Psoas muscle (tissue), 8 donors: Measurements from ENCODE around the gene ORAI3. TPM values are rescaled to one million over a fixed set of nuclear protein-coding genes. Genes with fewer than 3 reads are reported as not detected.

ENCODE experiments used
- ATAC-seq, 4 donors: fragments of 200-7000 bp; cut with Tn5 transposase; one replicate each; pipeline ENCODE4 v1.9.1; 2020; ENCODE audit warnings: moderate library complexity in 3 of 4, mild to moderate bottlenecking in 2 of 4
- DNase-seq, 2 donors: peaks; one replicate each; pipeline ENCODE4 v3.0.0-alpha.2; 2020
- H3K27ac ChIP-seq: fragments of 200-600 bp; one replicate; pipeline ENCODE4 v1.8.0; 2022
- H3K27me3 ChIP-seq, 3 donors: fragments of 200-600 bp in 1 of 3; one replicate each; pipeline versions ENCODE4 v1.6.1 to v1.8.0; 2013 to 2022; ENCODE audit warnings: low read length in 2 of 3, mild to moderate bottlenecking in 2 of 3, moderate library complexity in 1 of 3; ENCODE audit not compliant: insufficient read depth in 3 of 3
- H3K36me3 ChIP-seq, 2 donors: fragments of 200-600 bp in 1 of 2; one replicate each; pipeline versions ENCODE4 v1.6.1 to v1.8.0; 2013 to 2022; ENCODE audit warnings: low read depth in 1 of 2, mild to moderate bottlenecking in 1 of 2, moderate library complexity in 1 of 2; ENCODE audit not compliant: insufficient read depth in 1 of 2
- H3K4me1 ChIP-seq: fragments of 200-600 bp; one replicate; pipeline ENCODE4 v1.8.0; 2022
- H3K4me3 ChIP-seq: fragments of 200-600 bp; one replicate; pipeline ENCODE4 v1.8.0; 2022; ENCODE audit warnings: mild to moderate bottlenecking
- H3K9me3 ChIP-seq: fragments of 200-600 bp; one replicate; pipeline ENCODE4 v1.8.0; 2022
- WGBS, 3 donors: extraction: QIAGEN DNeasy Blood & Tissue Kit; methylation state at CpG; one replicate each; pipeline versions ENCODE4 v1.1.6 to v1.1.7; 2013; 5-methylcytosine and 5-hydroxymethylcytosine counted together
- intact Hi-C, 2 donors: fragments of 100-400 bp; cut with DNase I; formaldehyde crosslinking; loops; one replicate each; pipeline versions ENCODE4 v1.11.0 to v1.14.2; 2022
- polyA plus RNA-seq, 3 donors: library from polyadenylated mRNA; stranded (reverse); fragments of 200-250 nt; gene quantifications; one replicate each; pipeline ENCODE4 v1.2.3, GENCODE V29; 2013
- total RNA-seq, 4 donors: library from RNA; stranded (reverse); fragmentation: NEBNext Ultra II Directional in 2 of 4; extraction: Animal tissue kit (Norgen Biotek cat#: 25700) in 2 of 4; gene quantifications; one replicate each; pipeline versions ENCODE4 v1.2.1 to v1.2.4, GENCODE V29; 2021 to 2023
- TF ChIP-seq, protein P1 (sequence below): fragments of 200-600 bp; IDR thresholded peaks from one replicate; pipeline ENCODE4 v1.8.0; 2022; ENCODE audit warnings: antibody characterized with exemption
- donor health status: healthy with polysubstance abuse.
- donor health status: DM: no; HTN: no; CAD: no; lungs with moderate emphysema.
- donor health status: Bipolar disorder and iron deficiency.
- donor health status: healthy.
- donor health status: DM: yes; HTN: yes; CAD: no.
- donor health status: DM: no; HTN: no; CAD: no.
- donor health status: DM: no; HTN: no; CAD: no.
- donor health status: DM: yes; HTN: yes; CAD: no.

ORAI3 gene
- total and polyA plus RNA-seq, 7 donors: 3.5 to 6.0 (median 5.2) TPM

DNA sequence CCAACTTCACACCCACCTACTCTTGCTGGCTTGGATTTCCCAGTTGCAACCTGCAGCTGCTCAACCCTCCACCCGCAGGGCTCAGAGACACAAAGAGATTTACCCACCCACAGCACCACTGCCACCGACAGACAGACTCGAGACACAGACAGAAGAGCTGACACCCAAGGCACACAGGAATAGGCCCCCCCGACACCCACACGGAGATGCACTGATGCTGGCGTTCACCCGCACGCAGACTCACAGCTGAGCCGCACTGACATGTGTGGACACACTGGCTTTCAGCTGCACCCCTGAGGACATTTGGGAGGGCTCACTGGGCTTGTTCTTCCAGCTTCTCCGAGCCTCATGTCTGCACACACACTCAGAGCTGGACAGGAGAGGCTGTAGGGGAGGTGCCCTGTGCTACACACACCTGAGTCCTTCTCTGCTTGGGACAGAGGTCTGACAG is 53.4 kb downstream of the ORAI3 start:
- intact Hi-C loops: no loop called here
- no peaks in the 10 kb centered on the region for H3K36me3 ChIP-seq
- no peak overlapping the region for H3K4me3 ChIP-seq
- H3K27me3 ChIP-seq: peaks cover 0 to 2% (median under 1%) of the 10 kb centered on the region in 3 donors
- no peak for DNase-seq
- no peak overlapping the region for H3K27ac ChIP-seq
- H3K4me1 ChIP-seq: peaks cover 6% of the 10 kb centered on the region
- H3K9me3 ChIP-seq: no peaks in the 10 kb centered on the region
- no peak for ATAC-seq
- WGBS, 3 donors: 52 to 60% (median 58%) methylated on average over 10 of the region's 10 CpGs
- TF ChIP-seq, protein P1, sequence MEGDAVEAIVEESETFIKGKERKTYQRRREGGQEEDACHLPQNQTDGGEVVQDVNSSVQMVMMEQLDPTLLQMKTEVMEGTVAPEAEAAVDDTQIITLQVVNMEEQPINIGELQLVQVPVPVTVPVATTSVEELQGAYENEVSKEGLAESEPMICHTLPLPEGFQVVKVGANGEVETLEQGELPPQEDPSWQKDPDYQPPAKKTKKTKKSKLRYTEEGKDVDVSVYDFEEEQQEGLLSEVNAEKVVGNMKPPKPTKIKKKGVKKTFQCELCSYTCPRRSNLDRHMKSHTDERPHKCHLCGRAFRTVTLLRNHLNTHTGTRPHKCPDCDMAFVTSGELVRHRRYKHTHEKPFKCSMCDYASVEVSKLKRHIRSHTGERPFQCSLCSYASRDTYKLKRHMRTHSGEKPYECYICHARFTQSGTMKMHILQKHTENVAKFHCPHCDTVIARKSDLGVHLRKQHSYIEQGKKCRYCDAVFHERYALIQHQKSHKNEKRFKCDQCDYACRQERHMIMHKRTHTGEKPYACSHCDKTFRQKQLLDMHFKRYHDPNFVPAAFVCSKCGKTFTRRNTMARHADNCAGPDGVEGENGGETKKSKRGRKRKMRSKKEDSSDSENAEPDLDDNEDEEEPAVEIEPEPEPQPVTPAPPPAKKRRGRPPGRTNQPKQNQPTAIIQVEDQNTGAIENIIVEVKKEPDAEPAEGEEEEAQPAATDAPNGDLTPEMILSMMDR: no peak

DNA sequence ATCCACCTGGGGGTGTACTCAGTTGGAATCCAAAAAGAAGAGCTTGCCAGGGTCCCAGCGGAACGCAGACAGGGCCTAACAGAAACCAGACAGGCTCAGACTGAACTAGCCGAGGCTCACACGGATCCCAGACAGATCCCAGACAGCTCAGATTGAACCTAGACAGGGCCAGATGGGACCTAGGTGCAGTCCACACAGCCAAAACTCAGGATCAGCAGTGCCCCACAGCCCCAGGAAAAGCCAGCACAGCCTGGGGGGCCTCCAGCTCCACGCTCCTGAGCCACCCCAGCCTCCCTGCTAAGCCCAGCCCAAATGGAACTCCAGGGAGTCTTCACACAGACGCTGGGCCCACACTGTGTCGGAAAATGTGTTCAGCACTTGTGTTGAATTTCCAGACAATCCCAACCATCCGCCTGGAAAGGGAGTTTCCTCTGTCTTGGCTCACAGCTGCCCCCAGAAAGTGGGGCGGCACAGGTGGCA is 54.0 kb downstream of the ORAI3 start:
- ATAC-seq (no peak), DNase-seq (no peak)
- Histone ChIP-seq H3K27ac (no peak overlapping the region), H3K9me3 (no peaks in the 10 kb centered on the region), H3K4me1 (peaks cover under 1% of the 10 kb centered on the region), H3K36me3 (no peaks in the 10 kb centered on the region), H3K4me3 (no peak overlapping the region), H3K27me3 (peaks cover 0 to 6% (median 2%) of the 10 kb centered on the region in 3 donors)
- TF ChIP-seq, protein P1: no peak
- intact Hi-C loops: no loop called here
- 71 to 83% (median 81%) methylated on average over 8 to 9 of the region's 9 CpGs for WGBS, 3 donors

DNA sequence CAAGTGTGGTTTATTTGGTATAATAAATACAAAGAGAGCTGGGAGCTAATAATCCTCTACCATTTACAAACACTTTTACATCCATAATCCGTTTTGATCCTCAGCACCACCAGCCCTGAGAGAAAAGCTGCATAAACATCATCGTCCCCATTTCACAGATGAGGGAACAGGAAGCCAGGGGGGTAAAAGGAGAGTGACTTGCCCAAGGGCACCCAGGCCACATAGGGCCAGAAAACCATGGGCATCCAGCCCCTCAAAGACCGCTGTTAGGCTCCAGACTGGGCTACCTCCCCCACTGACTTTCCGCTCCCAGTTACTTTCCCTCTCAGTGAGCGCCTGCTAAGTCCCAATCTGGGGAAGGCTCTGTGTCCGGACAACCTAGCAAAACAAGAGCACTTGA is 54.9 kb downstream of the ORAI3 start:
- TF ChIP-seq, protein P1: no peak
- no peak for ATAC-seq
- Histone ChIP-seq H3K36me3 (no peaks in the 10 kb centered on the region), H3K4me3 (no peak overlapping the region), H3K27me3 (peaks cover 0 to 13% (median 4%) of the 10 kb centered on the region in 3 donors), H3K27ac (no peak overlapping the region), H3K4me1 (no peaks in the 10 kb centered on the region), H3K9me3 (no peaks in the 10 kb centered on the region)
- intact Hi-C loops: no loop called here
- DNase-seq: no peak
- WGBS, 3 donors: 87 to 91% (median 91%) methylated on average over 6 of the region's 6 CpGs

Other genes starting within 250 kb of the ORAI3 start
- 10 to 100 TPM; 37.8 to 50.1 (median 45.2) TPM for gene SRCAP, start 249.9 kb upstream of the ORAI3 start, total RNA-seq
- 10 to 100 TPM in 1 of 3 donors, 1 to 10 TPM in 2; 4.4 to 32.7 (median 4.5) TPM for gene SRCAP, start 249.9 kb upstream of the ORAI3 start, polyA plus RNA-seq
- gene PHKG2, start 200.6 kb upstream of the ORAI3 start, total RNA-seq: 10 to 100 TPM; 10.1 to 13.5 (median 12.9) TPM
- 10 to 100 TPM; 13.2 to 21.3 (median 13.8) TPM for gene PHKG2, start 200.6 kb upstream of the ORAI3 start, polyA plus RNA-seq
- gene CFAP119, start 187.0 kb upstream of the ORAI3 start, total RNA-seq: 1 to 10 TPM in 1 of 4 donors, under 1 TPM in 3; 0.52 to 2.4 (median 0.78) TPM
- gene CFAP119, start 187.0 kb upstream of the ORAI3 start, polyA plus RNA-seq: 1 to 10 TPM in 1 of 3 donors, under 1 TPM in 2; 0.48 to 3.0 (median 0.63) TPM
- 10 to 100 TPM; 26.8 to 49.1 (median 36.5) TPM for gene RNF40, start 186.7 kb upstream of the ORAI3 start, total RNA-seq
- 10 to 100 TPM; 29.1 to 42.2 (median 33.2) TPM for gene RNF40, start 186.7 kb upstream of the ORAI3 start, polyA plus RNA-seq
- 10 to 100 TPM in 3 of 4 donors, 1 to 10 TPM in 1; 5.3 to 15.9 (median 13.1) TPM for gene ZNF629, start 161.9 kb upstream of the ORAI3 start, total RNA-seq
- 1 to 10 TPM; 1.5 to 7.8 (median 4.4) TPM for gene ZNF629, start 161.9 kb upstream of the ORAI3 start, polyA plus RNA-seq
- gene BCL7C, start 55.0 kb upstream of the ORAI3 start, total RNA-seq: 10 to 100 TPM; 13.9 to 18.1 (median 15.1) TPM
- 10 to 100 TPM; 18.9 to 40.9 (median 30.2) TPM for gene BCL7C, start 55.0 kb upstream of the ORAI3 start, polyA plus RNA-seq
- 10 to 100 TPM in 1 of 4 donors, 1 to 10 TPM in 3; 8.5 to 16.6 (median 9.4) TPM for gene CTF1, start 52.5 kb upstream of the ORAI3 start, total RNA-seq
- 1 to 10 TPM; 4.9 to 5.5 (median 5.2) TPM for gene CTF1, start 52.5 kb upstream of the ORAI3 start, polyA plus RNA-seq
- 1 to 10 TPM; 3.4 to 4.2 (median 4.1) TPM for gene FBXL19, start 25.5 kb upstream of the ORAI3 start, total RNA-seq
- gene FBXL19, start 25.5 kb upstream of the ORAI3 start, polyA plus RNA-seq: 1 to 10 TPM; 2.8 to 5.4 (median 2.8) TPM
- 10 to 100 TPM; 13.3 to 19.0 (median 16.2) TPM for gene SETD1A, start 8.7 kb downstream of the ORAI3 start, total RNA-seq
- gene SETD1A, start 8.7 kb downstream of the ORAI3 start, polyA plus RNA-seq: 10 to 100 TPM in 1 of 3 donors, 1 to 10 TPM in 2; 7.9 to 15.9 (median 9.4) TPM
- gene HSD3B7, start 36.1 kb downstream of the ORAI3 start, total RNA-seq: 10 to 100 TPM in 1 of 4 donors, 1 to 10 TPM in 3; 3.2 to 12.8 (median 5.4) TPM
- gene HSD3B7, start 36.1 kb downstream of the ORAI3 start, polyA plus RNA-seq: 1 to 10 TPM; 3.5 to 4.9 (median 4.1) TPM
- under 1 TPM in 3 of 4 donors, not detected in 1; 0.11 to 0.64 (median 0.26) TPM for gene STX1B, start 61.6 kb downstream of the ORAI3 start, total RNA-seq
- gene STX1B, start 61.6 kb downstream of the ORAI3 start, polyA plus RNA-seq: under 1 TPM; 0.04 to 0.14 (median 0.05) TPM
- gene STX4, start 84.5 kb downstream of the ORAI3 start, total RNA-seq: 10 to 100 TPM; 47.6 to 57.8 (median 51.6) TPM
- 100 to 1,000 TPM in 1 of 3 donors, 10 to 100 TPM in 2; 61.8 to 123 (median 83.3) TPM for gene STX4, start 84.5 kb downstream of the ORAI3 start, polyA plus RNA-seq
- gene ZNF668, start 125.2 kb downstream of the ORAI3 start, total RNA-seq: 1 to 10 TPM; 5.3 to 7.5 (median 5.8) TPM
- gene ZNF668, start 125.2 kb downstream of the ORAI3 start, polyA plus RNA-seq: 10 to 100 TPM in 2 of 3 donors, 1 to 10 TPM in 1; 7.2 to 12.3 (median 10.9) TPM
- gene ZNF646, start 125.4 kb downstream of the ORAI3 start, total RNA-seq: 10 to 100 TPM in 2 of 4 donors, 1 to 10 TPM in 2; 8.4 to 22.6 (median 12.3) TPM
- 10 to 100 TPM in 1 of 3 donors, 1 to 10 TPM in 2; 4.0 to 20.8 (median 5.9) TPM for gene ZNF646, start 125.4 kb downstream of the ORAI3 start, polyA plus RNA-seq
- under 1 TPM; 0.32 to 0.90 (median 0.48) TPM for gene PRSS53, start 139.9 kb downstream of the ORAI3 start, total RNA-seq
- under 1 TPM; 0.17 to 0.56 (median 0.31) TPM for gene PRSS53, start 139.9 kb downstream of the ORAI3 start, polyA plus RNA-seq
- gene VKORC1, start 145.7 kb downstream of the ORAI3 start, total RNA-seq: 10 to 100 TPM; 13.3 to 17.8 (median 16.5) TPM
- gene VKORC1, start 145.7 kb downstream of the ORAI3 start, polyA plus RNA-seq: 10 to 100 TPM; 28.6 to 57.0 (median 48.3) TPM
- gene BCKDK, start 159.3 kb downstream of the ORAI3 start, total RNA-seq: 10 to 100 TPM; 36.7 to 72.8 (median 55.4) TPM
- 10 to 100 TPM; 46.6 to 58.6 (median 47.3) TPM for gene BCKDK, start 159.3 kb downstream of the ORAI3 start, polyA plus RNA-seq
- 10 to 100 TPM; 39.9 to 75.4 (median 61.2) TPM for gene KAT8, start 168.6 kb downstream of the ORAI3 start, total RNA-seq
- gene KAT8, start 168.6 kb downstream of the ORAI3 start, polyA plus RNA-seq: 10 to 100 TPM; 36.1 to 56.7 (median 51.2) TPM
- not detected for gene PRSS8, start 186.7 kb downstream of the ORAI3 start, total RNA-seq
- gene PRSS8, start 186.7 kb downstream of the ORAI3 start, polyA plus RNA-seq: under 1 TPM in 2 of 3 donors, not detected in 1; 0.07 to 0.22 TPM
- gene PRSS36, start 201.0 kb downstream of the ORAI3 start, total RNA-seq: 1 to 10 TPM in 1 of 4 donors, under 1 TPM in 3; 0.47 to 1.1 (median 0.67) TPM
- gene PRSS36, start 201.0 kb downstream of the ORAI3 start, polyA plus RNA-seq: 1 to 10 TPM in 2 of 3 donors, under 1 TPM in 1; 0.24 to 1.7 (median 1.3) TPM
- 100 to 1,000 TPM; 133 to 246 (median 160) TPM for gene FUS, start 231.1 kb downstream of the ORAI3 start, total RNA-seq
- 100 to 1,000 TPM; 117 to 185 (median 159) TPM for gene FUS, start 231.1 kb downstream of the ORAI3 start, polyA plus RNA-seq